NCI-H69 (cell line): ENCODE data around the gene DSCAM.
A peak's percentile ranks its signal among the peaks of the same experiment; 100 is the strongest.
"Not testable (repeated sequence)": the region's sequence is repeated elsewhere in the genome, so short reads cannot be mapped to it uniquely, and the experiment has no call there.

ENCODE experiments used
- DNase-seq: peaks from one replicate; lab custom pipeline; 2025; lab: John Stamatoyannopoulos, UW

The DSCAM gene, protein sequence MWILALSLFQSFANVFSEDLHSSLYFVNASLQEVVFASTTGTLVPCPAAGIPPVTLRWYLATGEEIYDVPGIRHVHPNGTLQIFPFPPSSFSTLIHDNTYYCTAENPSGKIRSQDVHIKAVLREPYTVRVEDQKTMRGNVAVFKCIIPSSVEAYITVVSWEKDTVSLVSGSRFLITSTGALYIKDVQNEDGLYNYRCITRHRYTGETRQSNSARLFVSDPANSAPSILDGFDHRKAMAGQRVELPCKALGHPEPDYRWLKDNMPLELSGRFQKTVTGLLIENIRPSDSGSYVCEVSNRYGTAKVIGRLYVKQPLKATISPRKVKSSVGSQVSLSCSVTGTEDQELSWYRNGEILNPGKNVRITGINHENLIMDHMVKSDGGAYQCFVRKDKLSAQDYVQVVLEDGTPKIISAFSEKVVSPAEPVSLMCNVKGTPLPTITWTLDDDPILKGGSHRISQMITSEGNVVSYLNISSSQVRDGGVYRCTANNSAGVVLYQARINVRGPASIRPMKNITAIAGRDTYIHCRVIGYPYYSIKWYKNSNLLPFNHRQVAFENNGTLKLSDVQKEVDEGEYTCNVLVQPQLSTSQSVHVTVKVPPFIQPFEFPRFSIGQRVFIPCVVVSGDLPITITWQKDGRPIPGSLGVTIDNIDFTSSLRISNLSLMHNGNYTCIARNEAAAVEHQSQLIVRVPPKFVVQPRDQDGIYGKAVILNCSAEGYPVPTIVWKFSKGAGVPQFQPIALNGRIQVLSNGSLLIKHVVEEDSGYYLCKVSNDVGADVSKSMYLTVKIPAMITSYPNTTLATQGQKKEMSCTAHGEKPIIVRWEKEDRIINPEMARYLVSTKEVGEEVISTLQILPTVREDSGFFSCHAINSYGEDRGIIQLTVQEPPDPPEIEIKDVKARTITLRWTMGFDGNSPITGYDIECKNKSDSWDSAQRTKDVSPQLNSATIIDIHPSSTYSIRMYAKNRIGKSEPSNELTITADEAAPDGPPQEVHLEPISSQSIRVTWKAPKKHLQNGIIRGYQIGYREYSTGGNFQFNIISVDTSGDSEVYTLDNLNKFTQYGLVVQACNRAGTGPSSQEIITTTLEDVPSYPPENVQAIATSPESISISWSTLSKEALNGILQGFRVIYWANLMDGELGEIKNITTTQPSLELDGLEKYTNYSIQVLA (N-terminal part only)

DNA sequence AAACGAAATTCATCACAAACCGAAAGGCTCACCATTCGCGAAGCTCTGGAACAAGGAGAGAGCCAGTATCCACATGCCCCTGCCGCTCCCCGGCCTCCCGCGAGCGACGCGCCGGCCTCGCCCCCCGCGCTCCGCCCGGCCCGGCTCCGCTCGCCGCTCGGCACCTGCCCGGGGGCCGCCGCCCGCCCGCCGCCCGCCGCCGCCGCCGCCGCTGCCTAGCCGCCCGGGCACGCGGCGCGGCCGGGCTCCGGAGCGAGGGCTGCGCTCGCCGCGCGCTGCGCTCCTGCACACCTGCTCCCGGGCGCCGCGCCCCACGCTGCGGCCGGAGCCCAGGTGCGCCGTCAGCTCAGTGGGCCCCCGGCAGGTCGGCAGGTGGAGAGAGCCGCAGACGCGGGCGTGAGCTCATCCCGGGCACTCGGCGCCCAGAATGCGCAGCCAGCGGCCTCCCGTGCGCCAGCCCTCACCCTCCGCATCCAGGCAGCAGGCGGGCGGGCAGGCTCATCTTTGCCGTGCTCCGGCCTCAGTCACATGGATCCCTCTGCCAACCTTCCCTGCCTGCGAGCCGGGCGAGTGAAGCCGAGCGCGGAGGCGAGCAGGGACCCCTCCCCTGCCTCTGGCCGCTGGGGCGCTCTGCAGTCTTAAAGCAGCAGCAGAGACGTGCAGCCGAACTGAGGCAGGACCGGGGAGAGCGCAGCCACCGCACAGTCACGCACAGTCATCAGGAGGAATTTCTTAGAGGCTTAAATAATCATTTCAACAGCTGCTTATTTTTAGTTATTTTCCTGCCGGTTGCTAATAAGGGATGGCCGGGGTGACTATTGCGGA is at the start of gene DSCAM:
Gene DSCAM (minus strand): TSS at position 572 of the 825 bp plus-strand sequence. CDS start 497 bp downstream, at position 75.
- peak; percentile 92 for DNase-seq

DNA sequence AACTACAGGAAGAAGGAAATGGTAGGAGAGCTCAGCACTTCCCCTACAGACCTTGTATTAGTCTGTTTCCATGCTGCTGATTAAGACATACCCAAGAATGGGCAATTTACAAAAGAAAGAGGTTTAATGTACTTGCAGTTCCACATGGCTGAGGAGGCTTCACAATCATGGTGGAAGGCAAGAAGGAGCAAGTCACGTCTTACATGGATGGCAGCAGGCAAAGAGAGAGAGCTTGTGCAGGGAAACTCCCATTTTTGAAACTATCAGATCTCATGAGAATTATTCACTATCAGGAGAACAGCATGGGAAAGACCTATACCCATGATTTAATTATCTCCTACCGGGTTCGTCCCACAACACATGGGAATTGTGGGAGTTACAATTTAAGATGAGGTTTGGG is 48.7 kb upstream of the DSCAM start:
- DNase-seq, result not testable (repeated sequence)

DNA sequence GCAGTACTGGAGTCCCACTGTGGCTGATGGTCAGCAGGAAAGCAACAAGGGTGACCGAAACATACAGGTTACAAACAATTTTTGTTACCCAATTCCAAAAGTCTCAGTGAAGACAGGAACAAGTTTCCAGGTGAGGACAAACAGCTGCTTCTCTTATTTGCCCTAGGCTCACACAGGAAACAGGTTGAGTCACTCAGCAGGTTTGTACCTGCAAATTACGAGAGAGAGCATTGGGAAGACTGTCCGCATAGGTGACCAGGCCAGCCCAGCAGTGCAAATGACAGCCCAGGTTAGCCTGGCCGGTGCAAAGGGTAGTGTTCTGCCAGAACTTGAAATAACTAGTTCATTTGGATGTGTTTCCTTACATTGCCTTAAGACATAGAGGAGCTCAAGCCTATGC is 40.0 kb upstream of the DSCAM start:
- peak; percentile 63 for DNase-seq

DNA sequence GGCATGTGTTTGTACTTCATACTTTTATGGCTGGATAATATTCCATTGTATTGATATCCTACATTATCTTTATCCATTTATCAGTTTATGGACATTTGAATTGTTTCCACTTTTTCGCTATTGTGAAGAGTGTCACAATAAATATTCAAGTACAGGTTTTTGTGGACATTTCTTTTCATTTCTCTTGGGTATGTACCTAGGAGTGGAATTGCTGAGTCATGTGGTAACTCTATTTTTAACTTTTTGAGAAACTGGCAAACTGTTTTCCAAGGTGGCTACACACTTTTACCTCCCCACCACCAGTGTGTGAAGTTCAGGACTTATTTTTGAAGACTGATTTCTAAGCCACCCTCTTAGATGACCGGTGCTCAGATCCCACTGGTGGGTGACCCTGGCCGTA is 39.0 kb upstream of the DSCAM start:
- no peak for DNase-seq

DNA sequence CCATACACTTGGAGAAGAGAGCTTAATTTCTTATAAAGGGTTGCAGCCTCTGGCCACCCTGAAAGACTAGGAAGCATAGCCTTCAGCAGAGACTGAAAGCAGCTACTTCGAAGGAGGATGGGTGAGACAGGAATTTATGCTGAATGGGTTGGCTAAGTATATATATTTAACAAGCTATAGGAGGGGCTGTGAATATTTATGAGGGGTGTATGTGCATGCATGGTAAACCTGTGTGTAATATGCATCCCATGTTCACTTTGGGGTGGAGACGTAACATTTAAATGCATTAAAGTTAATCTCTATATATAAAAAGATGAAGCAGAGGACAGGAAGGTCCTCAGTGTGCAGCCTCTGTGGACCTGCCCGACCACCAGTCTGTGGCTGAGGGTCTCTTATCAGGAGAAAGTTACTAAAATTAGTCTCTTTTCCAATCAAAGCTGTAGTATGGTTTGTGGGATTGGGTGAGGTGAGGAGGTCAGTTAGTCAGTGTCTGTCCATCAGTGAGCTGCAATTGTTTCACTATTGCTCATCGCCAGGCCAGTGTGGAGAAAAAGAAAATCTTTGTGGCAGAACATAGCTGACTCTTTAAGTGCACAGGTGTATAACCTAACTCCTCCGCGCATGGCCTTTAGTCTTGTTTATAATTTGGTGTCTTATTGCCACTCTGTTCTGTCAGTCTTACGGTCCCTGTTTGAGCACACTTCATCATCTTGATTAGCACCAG is 35.4 kb upstream of the DSCAM start:
- no peak for DNase-seq

DNA sequence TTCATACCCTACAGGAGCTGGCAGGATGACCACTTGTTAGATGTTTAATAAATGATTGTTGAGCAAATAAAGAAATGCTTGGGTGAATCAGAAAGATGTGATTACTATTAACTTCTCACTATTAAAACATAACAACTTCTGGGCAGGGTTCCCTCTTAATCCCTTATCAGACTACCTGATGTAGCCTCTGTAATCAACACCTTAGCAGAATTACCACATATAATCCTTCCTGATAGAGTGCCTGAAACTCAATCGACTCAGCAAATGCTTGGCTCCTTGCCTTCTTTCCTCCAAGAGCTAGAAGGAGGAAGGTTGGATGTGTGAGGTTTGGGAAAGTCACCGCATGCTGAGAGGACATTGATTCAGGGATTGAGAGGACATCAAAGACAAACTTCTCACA is 34.8 kb upstream of the DSCAM start:
- no peak for DNase-seq

DNA sequence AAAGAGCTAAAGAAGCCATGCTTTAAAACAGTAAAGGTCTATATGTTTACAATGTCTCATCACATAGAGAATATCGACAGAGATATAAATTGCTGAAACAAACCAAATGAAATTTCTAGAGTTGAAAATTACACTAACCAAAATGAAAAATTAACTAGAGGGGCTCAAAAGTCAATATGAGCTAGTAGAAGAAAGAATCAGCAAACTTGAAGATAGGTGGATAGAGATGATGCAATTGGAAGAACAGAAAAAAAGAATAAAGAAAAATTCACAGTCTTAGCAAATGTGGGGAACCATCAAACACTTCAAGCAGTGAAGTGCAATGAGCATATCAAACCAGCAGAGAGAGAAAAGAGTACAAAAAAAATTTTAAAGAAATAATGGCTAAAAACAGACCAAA is 24.1 kb upstream of the DSCAM start:
- DNase-seq, result no peak

DNA sequence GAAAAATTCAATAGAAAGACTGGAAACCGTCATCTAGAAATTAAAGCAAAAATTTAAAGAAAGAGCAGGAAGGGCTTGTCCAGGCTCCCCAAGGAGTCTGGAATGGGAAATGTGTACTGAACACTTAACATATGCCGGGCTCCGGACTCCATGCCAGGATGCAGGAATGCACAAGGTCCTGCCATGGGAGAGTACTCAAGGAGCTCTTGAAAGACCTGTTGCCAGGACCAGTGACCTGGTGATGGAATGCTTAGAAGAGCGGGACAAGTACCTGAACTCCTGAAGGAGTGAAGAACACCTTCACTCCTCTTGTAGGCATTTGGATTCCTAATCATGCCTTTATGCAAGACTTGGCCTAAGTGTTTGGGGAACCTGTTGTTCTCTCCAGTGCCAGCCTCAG is 16.9 kb upstream of the DSCAM start:
- DNase-seq, result no peak

DNA sequence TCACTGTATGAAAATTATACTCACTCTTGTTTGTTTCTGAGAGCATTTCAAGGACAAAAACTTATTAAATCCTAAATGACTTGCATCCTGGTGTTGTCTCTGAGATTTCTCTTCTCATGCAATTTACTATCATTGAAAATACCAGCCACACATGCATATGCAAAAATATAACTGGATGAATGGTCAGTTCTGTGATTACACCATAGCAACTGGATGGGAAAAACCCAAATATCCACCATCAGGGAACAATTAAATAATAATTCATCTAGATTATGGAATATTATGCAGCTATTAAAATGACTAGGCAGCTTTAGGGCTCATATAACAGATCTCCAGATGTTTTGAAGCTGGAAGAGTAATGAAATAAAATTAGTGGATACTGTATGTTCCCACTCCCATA is 11.6 kb upstream of the DSCAM start:
- DNase-seq, result no peak

DNA sequence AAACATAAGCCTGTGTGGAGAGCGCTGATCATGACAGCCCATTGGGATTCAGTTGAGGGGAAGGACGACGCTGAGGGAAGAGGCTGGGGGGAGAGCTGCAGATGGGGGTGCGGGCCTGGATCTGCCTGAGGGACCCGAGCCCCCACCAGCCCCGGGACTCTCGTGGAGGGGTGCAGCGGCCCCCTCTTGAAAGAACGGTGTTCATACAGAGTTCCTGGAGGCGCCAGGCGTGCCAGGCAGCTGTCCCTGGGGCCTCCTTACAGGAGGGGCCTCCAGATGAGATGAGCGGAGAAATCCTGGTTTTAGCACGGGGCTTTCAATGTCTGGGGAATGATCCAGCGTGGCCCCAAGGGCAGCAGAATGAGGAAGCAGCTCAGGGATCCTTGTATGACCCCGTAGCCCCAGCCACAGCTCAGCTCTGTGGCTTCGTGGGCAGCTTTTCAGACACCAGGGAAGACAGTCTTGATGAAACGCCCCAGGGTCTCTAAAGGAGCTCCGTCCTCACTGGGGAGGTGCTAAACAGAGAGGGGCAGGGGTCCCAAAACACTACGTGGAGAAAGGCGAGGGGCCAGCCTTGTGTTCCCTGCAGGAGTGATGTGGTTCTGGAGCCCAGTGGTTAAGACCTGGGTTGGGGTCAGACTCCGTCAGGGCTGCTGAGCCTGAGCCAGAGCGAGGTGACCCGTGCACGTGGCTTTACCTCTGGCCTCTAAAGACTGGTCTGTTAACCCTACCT is 7.2 kb upstream of the DSCAM start:
- no peak for DNase-seq

DNA sequence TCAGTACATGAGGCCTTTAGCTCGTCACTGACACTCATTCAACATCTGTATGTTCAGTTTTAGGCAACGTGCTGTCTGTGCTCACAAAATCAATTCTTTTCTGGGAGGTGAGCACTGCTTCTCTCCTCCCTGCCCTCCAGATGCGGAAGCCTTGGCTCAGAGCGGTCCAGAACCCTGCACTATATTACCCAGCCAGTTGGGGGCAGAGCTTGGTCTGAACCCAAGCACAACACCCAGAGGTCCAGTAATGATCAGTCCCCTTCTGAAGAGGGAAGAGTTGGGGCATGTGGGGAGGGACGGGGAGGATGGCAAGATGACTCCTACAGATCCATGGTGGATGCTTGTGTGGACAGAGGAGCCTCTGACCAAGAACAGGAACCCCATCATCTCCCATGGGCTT is 5.6 kb upstream of the DSCAM start:
- peak; percentile 48 for DNase-seq

DNA sequence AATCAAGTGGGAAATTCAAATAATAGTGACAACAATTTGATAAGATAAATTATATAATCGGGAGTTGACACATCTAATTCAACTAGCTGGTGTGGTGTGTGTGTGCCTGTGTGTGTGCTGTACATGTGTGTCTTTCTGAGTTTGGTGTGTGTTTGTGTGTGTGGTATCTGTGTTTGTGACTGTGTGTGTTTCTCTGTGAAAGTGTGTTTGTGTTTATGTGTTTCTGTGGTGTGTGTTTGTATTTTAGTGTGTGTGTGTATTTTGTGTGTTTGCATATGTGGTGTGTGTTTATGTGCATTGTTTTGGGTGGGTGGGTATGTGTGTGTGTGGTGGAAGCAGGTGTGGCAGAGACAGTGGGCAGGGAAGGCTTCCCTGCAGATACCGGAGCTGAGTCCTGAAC is 4.8 kb upstream of the DSCAM start:
- DNase-seq, result no peak

DNA sequence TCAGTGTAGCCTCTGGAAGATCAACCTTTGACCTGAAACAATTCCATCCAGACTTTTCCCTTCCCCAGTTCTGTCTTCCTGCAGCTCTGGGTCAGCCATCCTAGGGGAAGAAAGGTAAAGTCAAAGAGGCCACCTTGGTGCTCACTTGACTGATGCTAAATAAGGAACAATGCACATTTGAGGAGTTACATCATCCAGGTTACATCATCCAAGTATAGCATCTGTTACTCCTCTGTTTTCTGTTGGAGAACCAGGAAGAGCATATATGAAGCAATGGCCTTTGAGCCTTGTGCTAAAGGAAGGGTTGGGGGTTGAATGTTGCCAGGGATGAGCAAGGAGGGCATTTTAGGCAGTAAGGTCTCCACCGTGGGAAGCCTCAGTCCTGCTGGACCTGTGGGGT is 3.1 kb upstream of the DSCAM start:
- peak; percentile 68 for DNase-seq

DNA sequence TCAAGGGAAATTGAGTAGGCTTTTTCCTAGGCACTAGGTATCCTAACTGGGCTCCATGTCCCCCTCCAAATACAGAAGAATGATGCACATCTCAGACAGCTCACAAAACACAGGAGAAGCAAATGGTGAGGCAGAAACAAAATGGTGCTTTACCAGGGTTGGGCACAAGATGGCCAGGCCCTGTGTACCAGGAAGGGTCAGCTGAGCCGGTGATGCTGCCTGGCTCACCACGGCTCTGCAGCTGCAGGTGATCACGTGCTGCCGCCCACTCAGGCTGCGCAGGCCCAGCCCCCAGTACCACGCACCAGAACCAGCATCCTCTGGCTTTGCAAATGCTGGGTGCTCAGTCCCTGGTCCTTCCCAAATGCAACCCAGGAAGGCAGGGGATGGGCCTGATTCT is 993 bp upstream of the DSCAM start:
- peak; percentile 71 for DNase-seq

DNA sequence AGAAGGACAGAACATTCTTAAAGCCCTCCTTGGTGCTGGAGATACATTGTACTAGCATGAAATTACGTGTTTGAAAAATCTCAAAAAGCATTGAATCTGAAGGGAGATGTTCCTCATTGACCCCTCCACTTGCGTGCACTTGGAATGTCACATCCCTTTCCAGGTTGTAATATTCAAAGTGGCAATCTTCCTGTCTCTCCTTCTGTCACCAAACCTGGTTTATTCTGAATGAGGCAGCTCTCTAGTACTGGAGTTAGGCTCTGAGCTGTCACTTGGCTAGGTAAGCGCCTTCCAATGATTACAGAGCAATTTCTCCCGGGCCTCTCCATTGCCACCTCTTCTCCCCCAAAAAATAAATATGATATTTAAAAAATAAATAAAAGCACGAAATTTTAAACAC is 855 bp downstream of the DSCAM start:
- DNase-seq, result peak; percentile 90

DNA sequence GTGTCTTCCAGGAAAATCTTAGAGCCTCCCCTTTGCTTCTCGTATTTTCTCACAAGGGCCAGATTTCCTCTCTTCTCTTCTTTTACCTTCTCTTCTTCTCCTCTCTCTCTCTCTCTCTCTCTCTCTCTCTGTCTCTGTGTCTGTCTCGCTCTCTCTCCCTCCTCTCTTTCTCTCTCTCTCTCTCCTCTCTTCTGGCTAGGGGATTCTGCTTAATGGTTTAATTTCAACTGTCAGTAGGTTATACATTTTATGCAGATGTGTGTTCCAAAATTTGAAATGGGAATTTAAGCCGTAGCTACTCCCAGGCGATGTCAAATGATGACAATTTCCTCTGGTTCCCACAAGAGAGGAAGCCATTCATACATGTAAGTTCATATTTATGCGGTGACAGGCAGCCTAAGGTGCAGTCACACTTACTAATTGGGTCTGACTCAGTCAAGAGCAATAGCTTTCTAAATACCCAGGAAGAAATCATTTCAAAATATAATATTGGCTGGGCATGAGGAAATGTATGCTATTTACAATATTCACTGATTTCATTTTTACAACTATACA is 1.4 kb downstream of the DSCAM start:
- DNase-seq, result peak; percentile 78

DNA sequence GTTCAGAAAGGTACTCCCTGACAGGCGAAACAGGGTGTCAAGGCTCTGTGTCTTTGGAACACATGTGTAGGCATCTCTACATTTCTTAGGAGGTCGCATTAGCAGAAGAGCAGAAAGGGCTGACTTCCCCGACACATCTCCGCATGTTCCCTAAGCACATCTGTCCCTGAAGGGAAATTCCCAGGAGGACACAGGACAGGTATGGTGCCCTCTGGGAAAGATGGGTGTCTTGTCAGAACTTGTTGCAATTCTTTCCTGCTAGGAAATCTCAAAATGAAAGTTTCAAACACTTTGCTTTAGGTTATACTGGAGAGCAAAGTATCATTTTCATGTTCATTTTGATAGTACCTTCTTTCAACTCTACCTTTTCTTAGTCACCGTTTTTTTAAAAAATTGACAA is 2.0 kb downstream of the DSCAM start:
- DNase-seq, result peak; percentile 75

DNA sequence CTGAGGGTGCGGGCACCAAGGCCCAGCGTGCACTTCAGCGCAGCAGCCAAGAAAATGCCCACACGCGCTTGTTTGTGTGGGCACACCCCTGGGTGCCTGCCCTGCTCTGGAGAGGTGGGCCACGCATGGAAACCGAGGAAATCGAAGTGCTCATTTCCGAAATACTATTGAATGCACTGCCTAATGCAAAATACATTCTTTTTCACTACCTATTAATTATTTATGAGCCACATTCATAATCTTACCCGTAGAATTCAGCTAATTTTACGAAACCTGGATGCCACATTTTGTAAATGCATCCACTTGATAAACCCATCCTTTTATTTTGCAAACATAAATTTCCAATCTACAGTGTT is 4.8 kb downstream of the DSCAM start:
- DNase-seq, result no peak

DNA sequence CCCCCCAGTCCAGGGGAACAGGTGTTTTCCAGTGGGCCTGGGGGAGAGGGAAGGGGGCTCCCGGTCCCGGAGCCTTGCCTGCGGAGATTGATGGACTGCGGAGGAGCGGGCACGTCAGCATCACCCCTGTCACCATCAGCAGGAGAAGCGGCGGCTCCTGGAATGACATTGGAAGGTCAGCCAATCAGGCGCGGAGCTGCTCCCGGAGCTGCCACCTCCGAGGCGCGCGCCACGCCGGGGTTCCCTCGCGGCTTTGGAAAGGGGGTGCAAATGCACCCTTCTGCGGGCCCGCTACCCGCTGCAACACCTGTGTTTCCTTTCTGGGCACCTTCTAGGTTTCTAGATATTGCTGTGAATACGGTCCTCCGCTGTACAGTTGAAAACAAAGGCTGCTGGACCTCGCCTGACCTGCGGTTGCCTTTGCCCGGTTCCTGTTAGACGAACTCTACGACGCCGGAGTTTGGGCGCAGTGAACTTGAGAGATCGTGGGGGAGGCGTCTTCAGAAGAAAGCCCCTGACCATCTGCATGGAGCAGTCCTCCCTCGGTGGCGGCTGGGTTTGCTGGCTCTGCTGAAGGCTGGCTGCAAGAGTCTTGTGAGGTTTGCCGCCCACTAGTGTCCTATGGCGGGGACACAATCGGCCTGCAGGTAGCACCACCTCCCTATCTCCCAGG is 5.3 kb downstream of the DSCAM start:
- peak; percentile 98 for DNase-seq
